Liver (tissue), 9 donors: Measurements from ENCODE around the gene VTN. TPM values are rescaled to one million over a fixed set of nuclear protein-coding genes. Genes with fewer than 3 reads are reported as not detected.

ENCODE experiments used
- DNase-seq: peaks from one replicate; pipeline ENCODE4 v3.0.0-alpha.2; 2017; ENCODE audit warnings: low spot score
- H3K27ac ChIP-seq, 2 donors: one replicate each; pipeline ENCODE4 v1.7.0; 2013; ENCODE audit warnings: inconsistent platforms in 2 of 2, low read length in 2 of 2, control low read depth in 1 of 2, low read depth in 1 of 2, mild to moderate bottlenecking in 1 of 2
- H3K27me3 ChIP-seq, 4 donors: one replicate each; pipeline versions ENCODE4 v1.6.1 to v1.7.0; 2013; ENCODE audit warnings: low read length in 3 of 4, inconsistent platforms in 1 of 4, mild to moderate bottlenecking in 1 of 4, moderate library complexity in 1 of 4; ENCODE audit not compliant: control insufficient read depth in 4 of 4, insufficient read depth in 4 of 4
- H3K36me3 ChIP-seq, 4 donors: one replicate each; pipeline versions ENCODE4 v1.6.1 to v1.7.0; 2013; ENCODE audit warnings: low read length in 3 of 4, mild to moderate bottlenecking in 3 of 4, low read depth in 1 of 4, moderate library complexity in 1 of 4; ENCODE audit not compliant: control insufficient read depth in 4 of 4, insufficient read depth in 3 of 4
- H3K4me1 ChIP-seq, 4 donors: one replicate each; pipeline versions ENCODE4 v1.6.1 to v1.7.0; 2013; ENCODE audit warnings: low read length in 3 of 4, mild to moderate bottlenecking in 3 of 4, moderate library complexity in 1 of 4; ENCODE audit not compliant: control insufficient read depth in 4 of 4, insufficient read depth in 4 of 4
- H3K4me3 ChIP-seq, 3 donors: one replicate each; pipeline versions ENCODE4 v1.6.1 to v1.7.0; 2013; ENCODE audit warnings: low read length in 3 of 3, control low read depth in 1 of 3, low read depth in 1 of 3, mild to moderate bottlenecking in 1 of 3
- H3K9ac ChIP-seq, 2 donors: one replicate each; pipeline ENCODE4 v1.7.0; 2013; ENCODE audit warnings: low read length in 2 of 2, mild to moderate bottlenecking in 2 of 2, moderate library complexity in 2 of 2, control low read depth in 1 of 2, low read depth in 1 of 2
- H3K9me3 ChIP-seq, 4 donors: one replicate each; pipeline versions ENCODE4 v1.6.1 to v1.7.0; 2013; ENCODE audit warnings: low read length in 3 of 4; ENCODE audit not compliant: control insufficient read depth in 4 of 4
- ATF3 ChIP-seq: IDR thresholded peaks from 2 replicates; pipeline ENCODE4 v1.6.1; 2016; ENCODE audit warnings: antibody characterized with exemption
- CTCF ChIP-seq: fragments of 150-350 bp; IDR thresholded peaks from 2 replicates; pipeline ENCODE4 v1.5.1; 2017; ENCODE audit warnings: improper control_type of control experiment, low read depth, low read length; ENCODE audit not compliant: missing input control
- EGR1 ChIP-seq, 2 donors: IDR thresholded peaks; 2 replicates each; pipeline ENCODE4 v1.6.1; 2016 to 2018; ENCODE audit warnings: antibody characterized with exemption in 2 of 2, low read depth in 2 of 2
- FOXA1 ChIP-seq: IDR thresholded peaks from 2 replicates; pipeline ENCODE4 v1.6.1; 2016; ENCODE audit warnings: antibody characterized with exemption
- FOXA2 ChIP-seq: IDR thresholded peaks from 2 replicates; pipeline ENCODE4 v1.6.1; 2016; ENCODE audit warnings: antibody characterized with exemption
- GABPA ChIP-seq, 2 donors: IDR thresholded peaks in 1 of 2; conservative IDR thresholded peaks in 1 of 2; 2 replicates each; pipeline ENCODE4 v1.6.1; 2016; ENCODE audit warnings: antibody characterized with exemption in 2 of 2, mild to moderate bottlenecking in 1 of 2, moderate library complexity in 1 of 2
- HNF4A ChIP-seq, 2 donors: conservative IDR thresholded peaks; 2 replicates each; pipeline ENCODE4 v1.6.1; 2016; ENCODE audit warnings: antibody characterized with exemption in 2 of 2, mild to moderate bottlenecking in 2 of 2
- HNF4G ChIP-seq: IDR thresholded peaks from 2 replicates; pipeline ENCODE4 v1.6.1; 2016; ENCODE audit warnings: antibody characterized with exemption
- JUND ChIP-seq, 2 donors: IDR thresholded peaks; 2 replicates each; pipeline ENCODE4 v1.6.1; 2016; ENCODE audit warnings: antibody characterized with exemption in 2 of 2
- MAX ChIP-seq: IDR thresholded peaks from 2 replicates; pipeline ENCODE4 v1.6.1; 2016; ENCODE audit warnings: antibody characterized with exemption
- NR2F2 ChIP-seq: IDR thresholded peaks from 2 replicates; pipeline ENCODE4 v1.6.1; 2016; ENCODE audit warnings: antibody characterized with exemption
- RAD21 ChIP-seq, 2 donors: IDR thresholded peaks; 2 replicates each; pipeline ENCODE4 v1.6.1; 2016; ENCODE audit warnings: antibody characterized with exemption in 2 of 2, mild to moderate bottlenecking in 2 of 2
- REST ChIP-seq: IDR thresholded peaks from 2 replicates; pipeline ENCODE4 v1.6.1; 2016; ENCODE audit warnings: antibody characterized with exemption, mild to moderate bottlenecking
- RXRA ChIP-seq, 2 donors: IDR thresholded peaks; 2 replicates each; pipeline ENCODE4 v1.6.1; 2017 to 2018; ENCODE audit warnings: antibody characterized with exemption in 2 of 2, mild to moderate bottlenecking in 1 of 2
- SP1 ChIP-seq: IDR thresholded peaks from 2 replicates; pipeline ENCODE4 v1.6.1; 2018; ENCODE audit warnings: antibody characterized with exemption, mild to moderate bottlenecking
- TAF1 ChIP-seq: conservative IDR thresholded peaks from 2 replicates; pipeline ENCODE4 v1.6.1; 2016; ENCODE audit warnings: antibody characterized with exemption, mild to moderate bottlenecking
- YY1 ChIP-seq: IDR thresholded peaks from 2 replicates; pipeline ENCODE4 v1.6.1; 2016; ENCODE audit warnings: antibody characterized with exemption, mild to moderate bottlenecking
- ZBTB33 ChIP-seq: IDR thresholded peaks from 2 replicates; pipeline ENCODE4 v1.6.1; 2016; ENCODE audit warnings: antibody characterized with exemption
- WGBS: extraction: QIAGEN DNeasy Blood & Tissue Kit; methylation state at CpG from one replicate; pipeline ENCODE4 v1.1.7; 2013; 5-methylcytosine and 5-hydroxymethylcytosine counted together
- polyA plus RNA-seq, 2 donors: library from polyadenylated mRNA; stranded (reverse) in 1 of 2; unstranded in 1 of 2; fragments of 200-250 nt in 1 of 2; fragments of >200 nt in 1 of 2; fragmentation: Nextera tagmentation in 1 of 2; extraction: Ambion mirVana in 1 of 2; gene quantifications; one replicate each; pipeline versions ENCODE4 v1.2.1 to v1.2.3, GENCODE V29; 2013 to 2015
- total RNA-seq, 2 donors: library from RNA; depleted of rRNA; stranded (reverse); fragments of >200 nt; gene quantifications; one replicate each; pipeline ENCODE4 v1.2.3, GENCODE V29; 2014
- donor health status: healthy.
- donor health status: healthy.
- donor health status: healthy.
- donor health status: healthy.
- donor health status: healthy.

The VTN gene
- total and polyA plus RNA-seq, 4 donors = 1,668 to 4,059 (median 3,520) TPM

- no peak overlapping the region for H3K4me3 ChIP-seq
- WGBS = 90% methylated on average over 6 of the region's 6 CpGs
These were observed 26.6 kb upstream of the VTN start for GRCh38 chr17:28396635-28397239.

GRCh38 chr17:28395968-28396367 lies 25.9 kb upstream of the VTN start:
- 90% methylated on average over 6 of the region's 6 CpGs for WGBS
- no peak for DNase-seq
- H3K27ac ChIP-seq = no peak overlapping the region
- H3K9me3 ChIP-seq = no peaks in the 10 kb centered on the region
- no peak overlapping the region for H3K9ac ChIP-seq
- TF ChIP-seq ZBTB33 = no peak
- no peak for TF ChIP-seq SP1
- TF ChIP-seq RAD21 (IDR thresholded peaks at IDR 0.05) = no peak
- TF ChIP-seq MAX = no peak
- TF ChIP-seq CTCF = no peak
- no peak for TF ChIP-seq YY1
- no peak for TF ChIP-seq NR2F2
- TF ChIP-seq REST = no peak
- TF ChIP-seq EGR1 (IDR thresholded peaks at IDR 0.05; ENCODE audit: low read depth in 2 of 2) = no peak
- TF ChIP-seq HNF4G = no peak
- no peak for TF ChIP-seq HNF4A (conservative IDR thresholded peaks at IDR 0.05)
- no peak for TF ChIP-seq JUND (IDR thresholded peaks at IDR 0.05)
- TF ChIP-seq FOXA1 = no peak
- no peak for TF ChIP-seq RXRA (IDR thresholded peaks at IDR 0.05)
- TF ChIP-seq FOXA2 = no peak
- no peak for TF ChIP-seq GABPA (IDR thresholded peaks at IDR 0.05 in 1 of 2, conservative IDR thresholded peaks at IDR 0.05 in 1 of 2)
- no peak for TF ChIP-seq ATF3
- TF ChIP-seq TAF1 = no peak
- H3K36me3 ChIP-seq = peaks cover 5 to 28% (median 16%) of the 10 kb centered on the region in 4 donors
- peaks cover 9 to 31% (median 25%) of the 10 kb centered on the region in 4 donors for H3K4me1 ChIP-seq
- H3K27me3 ChIP-seq = no peaks in the 10 kb centered on the region
- no peak overlapping the region for H3K4me3 ChIP-seq

More at GRCh38 chr17:28396635-28397239, 26.6 kb upstream of the VTN start:
- DNase-seq = no peak
- Histone ChIP-seq H3K36me3 (peaks cover 5 to 34% (median 22%) of the 10 kb centered on the region in 4 donors), H3K27ac (no peak overlapping the region), H3K9me3 (no peaks in the 10 kb centered on the region), H3K27me3 (no peaks in the 10 kb centered on the region), H3K4me1 (peaks cover 9 to 31% (median 25%) of the 10 kb centered on the region in 4 donors), H3K9ac (no peak overlapping the region)
- TF ChIP-seq RXRA (IDR thresholded peaks at IDR 0.05) = no peak
- TF ChIP-seq EGR1 (IDR thresholded peaks at IDR 0.05; ENCODE audit: low read depth in 2 of 2) = no peak
- TF ChIP-seq ZBTB33 = no peak
- TF ChIP-seq HNF4A (conservative IDR thresholded peaks at IDR 0.05) = no peak
- TF ChIP-seq YY1 = no peak
- no peak for TF ChIP-seq GABPA (IDR thresholded peaks at IDR 0.05 in 1 of 2, conservative IDR thresholded peaks at IDR 0.05 in 1 of 2)
